Thymus (tissue), 11 donors: ENCODE results near the gene DNAJC7. TPM values are rescaled to one million over a fixed set of nuclear protein-coding genes. Genes with fewer than 3 reads are reported as not detected.

Source experiments
- DNase-seq, 9 donors: peaks; one replicate each; pipeline ENCODE4 v3.0.0-alpha.2; 2013; ENCODE audit warnings: low spot score in 9 of 9, low read depth in 6 of 9, missing footprints in 1 of 9
- H3K27ac ChIP-seq, 2 donors: one replicate each; pipeline ENCODE4 v1.5.1; 2013; ENCODE audit warnings: control low read depth in 1 of 2, low read depth in 1 of 2, low read length in 1 of 2, mild to moderate bottlenecking in 1 of 2, moderate library complexity in 1 of 2
- H3K27me3 ChIP-seq, 2 donors: one replicate each; pipeline ENCODE4 v1.5.1; 2013; ENCODE audit warnings: low read length in 1 of 2; ENCODE audit not compliant: control insufficient read depth in 2 of 2, insufficient read depth in 1 of 2
- H3K36me3 ChIP-seq, 2 donors: one replicate each; pipeline ENCODE4 v1.5.1; 2013; ENCODE audit warnings: low read length in 1 of 2, mild to moderate bottlenecking in 1 of 2, moderate library complexity in 1 of 2; ENCODE audit not compliant: control insufficient read depth in 2 of 2, insufficient read depth in 2 of 2
- H3K4me1 ChIP-seq, 2 donors: one replicate each; pipeline ENCODE4 v1.5.1; 2013; ENCODE audit warnings: low read length in 2 of 2; ENCODE audit not compliant: control insufficient read depth in 2 of 2, insufficient read depth in 2 of 2
- H3K4me3 ChIP-seq, 2 donors: one replicate each; pipeline ENCODE4 v1.5.1; 2013; ENCODE audit warnings: low read length in 2 of 2, control low read depth in 1 of 2, mild to moderate bottlenecking in 1 of 2
- H3K9me3 ChIP-seq, 2 donors: one replicate each; pipeline ENCODE4 v1.5.1; 2013; ENCODE audit warnings: low read length in 1 of 2, mild to moderate bottlenecking in 1 of 2; ENCODE audit not compliant: control insufficient read depth in 2 of 2, insufficient read depth in 1 of 2
- WGBS: extraction: QIAGEN DNeasy Blood & Tissue Kit; methylation state at CpG from one replicate; pipeline ENCODE4 v1.1.7; 2013; 5-methylcytosine and 5-hydroxymethylcytosine counted together
- polyA plus RNA-seq: library from polyadenylated mRNA; stranded (reverse); fragments of 200-250 nt; gene quantifications from one replicate; pipeline ENCODE4 v1.2.3, GENCODE V29; 2013
- total RNA-seq: library from RNA; stranded (reverse); fragments of 120-200 nt; gene quantifications from one replicate; pipeline ENCODE4 v1.2.4, GENCODE V29; 2013
- donor health status: healthy.

The DNAJC7 gene
- total and polyA plus RNA-seq, 2 donors: 95.7 to 99.1 TPM

- WGBS: 92% methylated on average over 18 of the region's 18 CpGs
- DNase-seq: no peak
- no peak overlapping the region for H3K27ac ChIP-seq
- H3K4me1 ChIP-seq: peaks cover 8 to 15% of the 10 kb centered on the region in 2 donors
- H3K27me3 ChIP-seq: no peaks in the 10 kb centered on the region
- H3K4me3 ChIP-seq: no peak overlapping the region
- H3K9me3 ChIP-seq: no peaks in the 10 kb centered on the region
- peaks cover 67 to 78% of the 10 kb centered on the region in 2 donors for H3K36me3 ChIP-seq
Observed at GRCh38 chr17:41971721-41972523, 45.3 kb downstream of the DNAJC7 start.

DNA sequence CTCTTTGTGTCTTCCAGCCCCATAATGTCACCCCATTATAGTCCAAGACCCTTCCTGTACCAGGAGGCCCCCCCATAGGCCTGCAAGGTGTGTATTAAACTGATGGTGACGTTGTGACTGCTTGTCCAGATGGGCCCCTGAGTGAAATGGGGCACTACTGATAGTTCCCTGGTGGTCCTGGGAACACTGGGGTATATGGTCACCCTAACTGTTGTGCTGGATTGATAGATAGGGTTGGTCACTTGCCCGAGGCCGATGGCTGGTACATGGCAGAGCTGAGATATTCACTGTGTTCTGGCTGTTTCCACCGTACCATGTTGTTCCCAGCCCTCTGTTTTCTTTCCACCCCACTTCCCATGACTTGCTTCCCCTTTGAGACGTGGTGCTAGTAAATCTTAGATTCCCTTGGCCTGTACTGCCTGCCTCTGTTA lies 46.3 kb downstream of the DNAJC7 start:
- Histone ChIP-seq H3K9me3 (no peaks in the 10 kb centered on the region), H3K27me3 (no peaks in the 10 kb centered on the region), H3K4me3 (no peak overlapping the region), H3K36me3 (peaks cover 57 to 68% of the 10 kb centered on the region in 2 donors), H3K4me1 (peaks cover 10 to 19% of the 10 kb centered on the region in 2 donors), H3K27ac (no peak overlapping the region)
- WGBS: 95% methylated on average over 5 of the region's 5 CpGs
- DNase-seq: no peak

GRCh38 chr17:41968676-41969075 lies 48.6 kb downstream of the DNAJC7 start:
- 98% methylated on average over 10 of the region's 10 CpGs for WGBS
- no peak overlapping the region for H3K27ac ChIP-seq
- peaks cover 35 to 46% of the 10 kb centered on the region in 2 donors for H3K36me3 ChIP-seq
- no peaks in the 10 kb centered on the region for H3K9me3 ChIP-seq
- no peak overlapping the region for H3K4me3 ChIP-seq
- DNase-seq: no peak
- H3K4me1 ChIP-seq: peaks cover 12 to 24% of the 10 kb centered on the region in 2 donors
- no peaks in the 10 kb centered on the region for H3K27me3 ChIP-seq

GRCh38 chr17:41967921-41968578 lies 49.2 kb downstream of the DNAJC7 start:
- peaks cover 28 to 40% of the 10 kb centered on the region in 2 donors for H3K36me3 ChIP-seq
- peaks cover 12 to 25% of the 10 kb centered on the region in 2 donors for H3K4me1 ChIP-seq
- no peaks in the 10 kb centered on the region for H3K9me3 ChIP-seq
- H3K27me3 ChIP-seq: no peaks in the 10 kb centered on the region
- no peak for DNase-seq
- 97% methylated on average over 37 of the region's 37 CpGs for WGBS
- H3K4me3 ChIP-seq: no peak overlapping the region
- H3K27ac ChIP-seq: no peak overlapping the region

- Histone ChIP-seq H3K27ac (peak overlapping the region; percentile 54 to 85), H3K4me1 (peaks cover 12 to 32% of the 10 kb centered on the region in 2 donors), H3K9me3 (no peaks in the 10 kb centered on the region), H3K36me3 (peaks cover 21 to 32% of the 10 kb centered on the region in 2 donors), H3K27me3 (no peaks in the 10 kb centered on the region), H3K4me3 (peak overlapping the region; percentile 82 to 83)
- 28% methylated on average over 39 of the region's 39 CpGs for WGBS
- peak in 1 of 9 donors; percentile 50 for DNase-seq
Observed at GRCh38 chr17:41967141-41967920, 49.9 kb downstream of the DNAJC7 start.

- Histone ChIP-seq H3K27ac (peak within 1 kb of the TSS; percentile 77 to 85), H3K9me3 (no peaks in the 10 kb centered on the region), H3K27me3 (no peaks in the 10 kb centered on the region), H3K4me1 (peaks cover 12 to 40% of the 10 kb centered on the region in 2 donors), H3K36me3 (peaks cover 14 to 26% of the 10 kb centered on the region in 2 donors), H3K4me3 (peak within 1 kb of the TSS; percentile 82 to 83)
- DNase-seq: peak in 8 of 9 donors; percentile 63 to 92 (median 82)
- WGBS: under 1% methylated on average over 71 of the region's 71 CpGs
Observed at GRCh38 chr17:41966463-41967140, 50.6 kb downstream of the DNAJC7 start, which contains the start of gene CNP. Gene CNP, plus strand, starts transcription at chr17:41966795. Its CDS starts 90 bp downstream, at chr17:41966885.

GRCh38 chr17:41965694-41966462 lies 51.4 kb downstream of the DNAJC7 start:
- H3K27ac ChIP-seq: peak overlapping the region; percentile 77 to 84

More at GRCh38 chr17:41965694-41966462, 51.4 kb downstream of the DNAJC7 start:
- WGBS: 4% methylated on average over 18 of the region's 18 CpGs
- Histone ChIP-seq H3K27me3 (no peaks in the 10 kb centered on the region), H3K4me3 (peak overlapping the region; percentile 82 to 83), H3K4me1 (peaks cover 12 to 39% of the 10 kb centered on the region in 2 donors), H3K36me3 (peaks cover 12 to 22% of the 10 kb centered on the region in 2 donors), H3K9me3 (no peaks in the 10 kb centered on the region)
- DNase-seq: peak in 4 of 9 donors; percentile 35 to 72 (median 48)
